Colonic mucosa (tissue), 4 donors: ENCODE data around the gene PLXNA4. TPM values are rescaled to one million over a fixed set of nuclear protein-coding genes. Genes with fewer than 3 reads are reported as not detected.

Source experiments
- DNase-seq: peaks from one replicate; pipeline ENCODE4 v3.0.0-alpha.2; 2020
- H3K27ac ChIP-seq: fragments of 200-600 bp; one replicate; pipeline ENCODE4 v1.8.0; 2021
- H3K27me3 ChIP-seq: fragments of 200-600 bp; one replicate; pipeline ENCODE4 v1.8.0; 2021
- H3K36me3 ChIP-seq: fragments of 200-600 bp; one replicate; pipeline ENCODE4 v1.8.0; 2021
- H3K4me1 ChIP-seq: fragments of 200-600 bp; one replicate; pipeline ENCODE4 v1.8.0; 2021; ENCODE audit warnings: mild to moderate bottlenecking
- H3K4me3 ChIP-seq: fragments of 200-600 bp; one replicate; pipeline ENCODE4 v1.8.0; 2021
- H3K9ac ChIP-seq, 2 donors: one replicate each; pipeline ENCODE4 v1.7.0; 2013; ENCODE audit warnings: control low read depth in 2 of 2, low read depth in 2 of 2, low read length in 2 of 2
- H3K9me3 ChIP-seq: fragments of 200-600 bp; one replicate; pipeline ENCODE4 v1.8.0; 2021
- intact Hi-C: fragments of 100-400 bp; cut with DNase I; formaldehyde crosslinking; loops from one replicate; pipeline ENCODE4 v1.14.1; 2022
- total RNA-seq, 2 donors: library from RNA; stranded (reverse); fragmentation: NEBNext Ultra II Directional in 1 of 2; extraction: Animal tissue kit (Norgen Biotek cat#: 25700) in 1 of 2; gene quantifications; one replicate each; pipeline ENCODE4 v1.2.1, GENCODE V29; 2021
- TF ChIP-seq, protein P1 (sequence below): fragments of 200-600 bp; IDR thresholded peaks from one replicate; pipeline ENCODE4 v1.8.0; 2022; ENCODE audit warnings: antibody characterized with exemption, mild to moderate bottlenecking
- donor health status: healthy.
- donor health status: DM: no; HTN: no; CAD: no.
- donor health status: DM: no; HTN: no; CAD: no.

Gene PLXNA4
- total RNA-seq, 2 donors from 2014 or later, result 0.15 to 0.77 TPM

DNA sequence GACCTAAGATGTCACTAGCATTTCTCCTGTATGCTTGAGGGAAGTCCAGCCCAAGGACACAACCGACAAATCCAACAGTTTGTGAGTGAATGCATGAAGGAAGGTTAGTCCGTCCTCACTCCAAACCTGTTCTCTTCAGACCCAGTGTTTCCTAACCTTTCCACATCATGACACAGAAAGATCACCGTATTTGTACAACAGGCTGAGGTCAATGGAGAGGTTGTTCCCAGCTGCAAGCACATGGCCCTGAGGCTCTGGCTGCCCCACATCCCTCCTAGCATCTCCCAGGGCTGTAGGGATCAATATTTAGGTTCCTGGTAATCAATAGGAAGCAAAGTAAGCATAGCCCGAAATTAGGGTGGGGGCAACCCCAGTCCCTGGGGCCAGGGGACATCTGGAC, 227.9 kb downstream of the PLXNA4 start:
- no peaks in the 10 kb centered on the region for H3K4me1 ChIP-seq
- H3K36me3 ChIP-seq, result no peaks in the 10 kb centered on the region
- H3K4me3 ChIP-seq, result no peak overlapping the region
- H3K9me3 ChIP-seq, result no peaks in the 10 kb centered on the region
- DNase-seq, result no peak
- H3K27ac ChIP-seq, result no peak overlapping the region
- intact Hi-C loops, result no loop called here
- no peak overlapping the region for H3K9ac ChIP-seq
- TF ChIP-seq, protein P1, sequence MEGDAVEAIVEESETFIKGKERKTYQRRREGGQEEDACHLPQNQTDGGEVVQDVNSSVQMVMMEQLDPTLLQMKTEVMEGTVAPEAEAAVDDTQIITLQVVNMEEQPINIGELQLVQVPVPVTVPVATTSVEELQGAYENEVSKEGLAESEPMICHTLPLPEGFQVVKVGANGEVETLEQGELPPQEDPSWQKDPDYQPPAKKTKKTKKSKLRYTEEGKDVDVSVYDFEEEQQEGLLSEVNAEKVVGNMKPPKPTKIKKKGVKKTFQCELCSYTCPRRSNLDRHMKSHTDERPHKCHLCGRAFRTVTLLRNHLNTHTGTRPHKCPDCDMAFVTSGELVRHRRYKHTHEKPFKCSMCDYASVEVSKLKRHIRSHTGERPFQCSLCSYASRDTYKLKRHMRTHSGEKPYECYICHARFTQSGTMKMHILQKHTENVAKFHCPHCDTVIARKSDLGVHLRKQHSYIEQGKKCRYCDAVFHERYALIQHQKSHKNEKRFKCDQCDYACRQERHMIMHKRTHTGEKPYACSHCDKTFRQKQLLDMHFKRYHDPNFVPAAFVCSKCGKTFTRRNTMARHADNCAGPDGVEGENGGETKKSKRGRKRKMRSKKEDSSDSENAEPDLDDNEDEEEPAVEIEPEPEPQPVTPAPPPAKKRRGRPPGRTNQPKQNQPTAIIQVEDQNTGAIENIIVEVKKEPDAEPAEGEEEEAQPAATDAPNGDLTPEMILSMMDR, result no peak
- no peaks in the 10 kb centered on the region for H3K27me3 ChIP-seq

DNA sequence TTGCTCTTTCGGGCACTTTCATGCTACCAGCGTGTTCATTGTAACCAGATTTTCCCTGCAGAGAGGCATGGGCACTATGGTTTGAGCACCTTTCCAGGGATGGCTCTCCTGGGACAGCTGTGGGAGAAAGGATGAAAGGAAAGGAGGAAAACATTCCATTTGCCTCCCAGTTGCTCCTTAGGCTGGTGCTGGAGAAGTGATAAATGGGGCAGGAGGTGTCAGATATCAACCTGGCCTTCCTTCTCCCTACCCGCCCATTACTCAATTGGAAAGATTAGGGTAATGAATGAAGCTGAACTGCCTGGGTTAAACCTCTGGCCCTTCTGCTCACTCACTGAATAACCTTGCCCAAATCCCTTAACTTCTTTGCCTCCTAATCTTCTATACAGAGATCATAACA, 228.4 kb downstream of the PLXNA4 start:
- intact Hi-C loops, result no loop called here
- Histone ChIP-seq H3K36me3 (no peaks in the 10 kb centered on the region), H3K27ac (no peak overlapping the region), H3K4me3 (no peak overlapping the region), H3K9ac (no peak overlapping the region), H3K9me3 (no peaks in the 10 kb centered on the region), H3K27me3 (no peaks in the 10 kb centered on the region), H3K4me1 (no peaks in the 10 kb centered on the region)
- DNase-seq, result no peak
- TF ChIP-seq, protein P1, result no peak

DNA sequence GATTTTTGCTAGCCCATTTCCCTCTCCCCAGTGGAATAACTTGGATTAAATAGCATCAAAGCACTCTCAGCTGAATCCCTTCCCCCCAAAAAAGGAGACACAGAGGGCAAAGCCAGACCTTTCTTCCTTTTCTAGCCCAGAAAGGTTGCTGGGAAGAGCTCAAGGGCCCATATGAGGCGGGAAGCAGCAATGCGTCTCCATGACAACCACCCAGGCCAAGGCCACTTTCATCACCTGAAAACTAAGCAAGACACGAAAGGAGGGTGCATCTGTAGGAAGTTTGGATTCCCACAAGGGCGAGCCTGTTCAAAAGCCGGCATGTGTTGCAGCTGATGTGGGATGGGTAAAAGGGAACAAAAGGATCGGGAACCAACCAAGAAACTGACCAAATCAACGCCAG, 229.1 kb downstream of the PLXNA4 start:
- H3K27me3 ChIP-seq, result no peaks in the 10 kb centered on the region
- intact Hi-C loops, result no loop called here
- TF ChIP-seq, protein P1, result no peak
- no peak overlapping the region for H3K27ac ChIP-seq
- no peaks in the 10 kb centered on the region for H3K4me1 ChIP-seq
- no peak overlapping the region for H3K9ac ChIP-seq
- H3K4me3 ChIP-seq, result no peak overlapping the region
- DNase-seq, result no peak
- H3K9me3 ChIP-seq, result no peaks in the 10 kb centered on the region
- no peaks in the 10 kb centered on the region for H3K36me3 ChIP-seq

DNA sequence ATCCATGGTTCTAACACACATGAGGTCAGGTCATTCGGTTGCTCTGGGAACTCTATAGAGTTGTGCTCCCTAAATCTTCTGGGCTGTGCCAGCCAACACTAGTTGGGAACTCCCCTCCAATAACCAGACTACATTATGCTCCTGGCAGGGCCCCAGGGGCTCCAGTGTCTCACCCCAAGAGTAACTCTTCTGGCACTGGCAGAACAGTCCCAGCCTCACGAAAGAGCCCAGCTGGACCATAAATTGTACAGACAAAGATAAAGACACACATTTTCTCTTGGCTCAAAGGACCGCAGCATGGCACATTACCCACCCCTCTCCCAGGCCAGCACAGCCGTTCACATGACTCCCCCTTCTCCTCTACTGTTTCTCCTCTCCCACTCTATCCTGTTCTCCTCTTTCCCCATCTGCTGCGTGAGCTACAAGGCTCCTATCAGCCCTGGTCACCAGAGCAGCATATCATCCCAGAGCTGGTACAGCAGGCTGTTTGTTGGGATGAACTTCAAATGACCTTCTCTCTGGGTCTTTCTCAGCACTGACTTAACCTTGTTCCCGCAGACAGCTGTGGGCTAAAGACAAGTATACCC, 230.6 kb downstream of the PLXNA4 start:
- intact Hi-C loops, result no loop called here
- DNase-seq, result no peak
- H3K27me3 ChIP-seq, result no peaks in the 10 kb centered on the region

DNA sequence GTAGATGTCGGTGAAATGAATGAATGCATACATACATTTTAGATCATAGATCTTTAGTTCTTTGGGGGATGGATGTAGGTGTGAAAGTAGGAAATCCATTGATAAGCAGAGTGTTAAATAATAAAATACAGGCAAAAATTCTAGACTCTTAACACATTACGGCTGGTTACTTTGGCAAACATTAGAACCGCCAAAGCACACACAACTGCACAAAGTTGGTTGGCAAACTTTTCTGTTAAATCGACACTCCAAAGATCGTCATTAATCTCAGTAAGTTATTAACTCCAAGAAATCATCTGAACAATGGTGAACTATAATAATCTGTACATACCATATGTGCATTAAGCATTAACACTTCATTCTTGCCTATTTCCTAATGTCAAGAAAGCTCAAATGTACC, 231.2 kb downstream of the PLXNA4 start:
- no peak overlapping the region for H3K27ac ChIP-seq
- no peak for DNase-seq
- H3K4me3 ChIP-seq, result no peak overlapping the region
- no peaks in the 10 kb centered on the region for H3K4me1 ChIP-seq
- H3K27me3 ChIP-seq, result no peaks in the 10 kb centered on the region
- H3K9me3 ChIP-seq, result no peaks in the 10 kb centered on the region
- TF ChIP-seq, protein P1, result no peak
- H3K36me3 ChIP-seq, result no peaks in the 10 kb centered on the region
- H3K9ac ChIP-seq, result no peak overlapping the region
- intact Hi-C loops, result no loop called here

More for the DNA sequence above, 230.6 kb downstream of the PLXNA4 start:
- H3K4me3 ChIP-seq, result no peak overlapping the region
- H3K4me1 ChIP-seq, result no peaks in the 10 kb centered on the region
- TF ChIP-seq, protein P1, result no peak
- H3K36me3 ChIP-seq, result no peaks in the 10 kb centered on the region
- no peak overlapping the region for H3K9ac ChIP-seq
- H3K27ac ChIP-seq, result no peak overlapping the region
- no peaks in the 10 kb centered on the region for H3K9me3 ChIP-seq
